HepG2 (cell line): Measurements from ENCODE around the gene ZNF792. TPM values are rescaled to one million over a fixed set of nuclear protein-coding genes. Genes with fewer than 3 reads are reported as not detected.

Experiments used
- DNMT1 ChIP-seq: sonication (generic); formaldehyde crosslinking; IDR thresholded peaks from 2 replicates; pipeline ENCODE4 v1.5.1; 2020; ENCODE audit warnings: mild to moderate bottlenecking, missing genetic modification reagents
- ETV5 ChIP-seq: IDR thresholded peaks from 2 replicates; pipeline ENCODE4 v1.6.1; 2018; ENCODE audit warnings: missing biosample characterization, missing genetic modification reagents, inconsistent platforms, borderline replicate concordance
- GABPB1 ChIP-seq: IDR thresholded peaks from 2 replicates; pipeline ENCODE4 v1.6.1; 2016; ENCODE audit warnings: mild to moderate bottlenecking, missing genetic modification reagents, moderate library complexity, missing compliant biosample characterization
- IKZF4 ChIP-seq: sonication (generic); formaldehyde crosslinking; IDR thresholded peaks from 2 replicates; pipeline ENCODE4 v1.5.1; 2020; ENCODE audit warnings: borderline replicate concordance, mild to moderate bottlenecking, low read depth, missing genetic modification reagents; ENCODE audit errors: not compliant biosample characterization
- JUN ChIP-seq: sonication (generic); formaldehyde crosslinking; IDR thresholded peaks from 2 replicates; pipeline ENCODE4 v1.4.0; 2020; ENCODE audit warnings: mild to moderate bottlenecking, missing genetic modification reagents
- KDM3A ChIP-seq: IDR thresholded peaks from 2 replicates; pipeline ENCODE4 v1.6.1; 2018; ENCODE audit warnings: low read depth, missing compliant biosample characterization
- PCBP1 ChIP-seq: fragments of 200-400 bp; formaldehyde crosslinking; IDR thresholded peaks from 2 replicates; pipeline ENCODE4 v1.6.1; 2017; ENCODE audit warnings: mild to moderate bottlenecking, low read depth, low read length, borderline replicate concordance
- SUZ12 ChIP-seq: fragments of 150-350 bp; IDR thresholded peaks from 2 replicates; pipeline ENCODE4 v1.6.1; 2014; ENCODE audit warnings: low read depth, low read length
- ZC3H4 ChIP-seq: sonication (generic); formaldehyde crosslinking; IDR thresholded peaks from 2 replicates; pipeline ENCODE4 v1.4.0; 2020; ENCODE audit warnings: missing genetic modification reagents, borderline replicate concordance
- ZNF232 ChIP-seq: sonication (generic); formaldehyde crosslinking; IDR thresholded peaks from 2 replicates; pipeline ENCODE4 v1.4.0; 2020; ENCODE audit warnings: missing genetic modification reagents, borderline replicate concordance
- ZNF616 ChIP-seq: sonication (generic); formaldehyde crosslinking; IDR thresholded peaks from 2 replicates; pipeline ENCODE4 v1.5.0; 2020; ENCODE audit warnings: low read depth, mild to moderate bottlenecking, missing genetic modification reagents
- polyA plus RNA-seq, 8 experiments: library from polyadenylated mRNA; depleted of rRNA in 3 of 8; stranded (reverse) in 7 of 8; unstranded in 1 of 8; fragments of >200 nt; fragmentation: Illumina TruSeq in 4 of 8; extraction: Trizol in 4 of 8; gene quantifications; 2 replicates each; pipeline versions ENCODE4 v1.2.1 to v1.2.3, GENCODE V29; 2011 to 2016; ENCODE audit warnings: low read depth in 4 of 8, missing spikeins in 1 of 8, mixed read lengths in 1 of 8; ENCODE audit not compliant: insufficient read depth in 1 of 8
- total RNA-seq, 5 experiments: library from RNA; depleted of rRNA; stranded (reverse); fragments of >200 nt; fragmentation: Illumina TruSeq; extraction: Trizol; gene quantifications; 2 replicates each; pipeline ENCODE4 v1.2.3, GENCODE V29; 2016; ENCODE audit warnings: low read depth in 1 of 5
- TF ChIP-seq, protein P1 (sequence below): sonication (generic); formaldehyde crosslinking; IDR thresholded peaks from 2 replicates; pipeline ENCODE4 v1.9.0; 2021; ENCODE audit warnings: missing genetic modification reagents, mild to moderate bottlenecking, borderline replicate concordance
- TF ChIP-seq, protein P2 (sequence below), 2 experiments: sonication (generic) in 1 of 2; formaldehyde crosslinking in 1 of 2; IDR thresholded peaks; 2 replicates each; pipeline versions ENCODE4 v1.4.0 to v1.6.1; 2016 to 2020; ENCODE audit warnings: borderline replicate concordance in 1 of 2, low read depth in 1 of 2, mild to moderate bottlenecking in 1 of 2, missing genetic modification reagents in 1 of 2
- TF ChIP-seq, protein P3 (sequence below): sonication (generic); formaldehyde crosslinking; IDR thresholded peaks from 2 replicates; pipeline ENCODE4 v1.5.1; 2020; ENCODE audit warnings: mild to moderate bottlenecking, missing genetic modification reagents
- TF ChIP-seq, protein P4 (sequence below): sonication (generic); formaldehyde crosslinking; IDR thresholded peaks from 2 replicates; pipeline ENCODE4 v1.4.0; 2020; ENCODE audit warnings: missing genetic modification reagents, borderline replicate concordance

Gene ZNF792
- total and polyA plus RNA-seq, 2 of the 13 experiments (the other 11 are each of a cell fraction or from before 2014, with no cell fraction given) = 5.5 to 11.5 TPM

DNA sequence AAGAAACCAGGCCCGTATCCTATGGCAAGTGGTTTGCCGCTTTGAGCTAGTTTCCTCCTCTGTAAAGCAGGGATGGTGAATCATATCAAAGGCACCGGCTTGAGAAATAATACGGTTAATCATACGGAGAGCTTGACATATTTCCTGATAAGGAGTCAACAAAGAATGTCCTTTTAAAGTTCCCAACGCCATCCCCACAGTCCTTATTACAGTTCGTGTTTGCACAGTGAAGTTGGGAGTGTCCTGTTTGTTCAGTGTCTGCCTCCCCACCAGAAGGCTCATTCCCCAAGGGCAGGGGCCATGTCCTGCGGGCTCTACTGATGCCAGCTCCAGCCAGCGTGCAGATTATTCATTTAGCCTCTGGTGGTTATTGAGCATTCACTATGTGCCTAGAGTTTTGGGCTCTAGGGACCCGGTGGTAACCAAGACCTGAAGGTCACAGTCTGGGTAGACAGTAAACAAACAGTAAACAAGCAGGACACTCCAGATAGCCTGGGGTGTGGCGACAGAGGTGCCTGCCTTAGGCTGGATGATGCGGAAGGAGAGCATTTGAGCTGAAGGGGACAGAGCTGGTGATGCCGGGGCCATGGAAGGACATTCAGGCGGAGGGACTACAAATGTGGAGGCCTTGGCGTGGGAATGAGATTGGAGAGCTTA lies 42.4 kb upstream of the ZNF792 start (continued):
- 0 out of 2 replicates have a peak, but pooled peaks have one; percentile 72 for TF ChIP-seq JUN (CRISPR knock-in tag)
- TF ChIP-seq ZNF232 = no peak
- no peak for TF ChIP-seq IKZF4 (CRISPR knock-in tag)
- TF ChIP-seq PCBP1 = no peak
- TF ChIP-seq, protein P1, sequence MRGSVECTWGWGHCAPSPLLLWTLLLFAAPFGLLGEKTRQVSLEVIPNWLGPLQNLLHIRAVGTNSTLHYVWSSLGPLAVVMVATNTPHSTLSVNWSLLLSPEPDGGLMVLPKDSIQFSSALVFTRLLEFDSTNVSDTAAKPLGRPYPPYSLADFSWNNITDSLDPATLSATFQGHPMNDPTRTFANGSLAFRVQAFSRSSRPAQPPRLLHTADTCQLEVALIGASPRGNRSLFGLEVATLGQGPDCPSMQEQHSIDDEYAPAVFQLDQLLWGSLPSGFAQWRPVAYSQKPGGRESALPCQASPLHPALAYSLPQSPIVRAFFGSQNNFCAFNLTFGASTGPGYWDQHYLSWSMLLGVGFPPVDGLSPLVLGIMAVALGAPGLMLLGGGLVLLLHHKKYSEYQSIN (CRISPR knock-in tag) = no peak
- no peak for TF ChIP-seq DNMT1 (CRISPR knock-in tag)
- TF ChIP-seq GABPB1 = no peak
- TF ChIP-seq ETV5 (CRISPR knock-in tag) = peak; percentile 88
- TF ChIP-seq, protein P2, sequence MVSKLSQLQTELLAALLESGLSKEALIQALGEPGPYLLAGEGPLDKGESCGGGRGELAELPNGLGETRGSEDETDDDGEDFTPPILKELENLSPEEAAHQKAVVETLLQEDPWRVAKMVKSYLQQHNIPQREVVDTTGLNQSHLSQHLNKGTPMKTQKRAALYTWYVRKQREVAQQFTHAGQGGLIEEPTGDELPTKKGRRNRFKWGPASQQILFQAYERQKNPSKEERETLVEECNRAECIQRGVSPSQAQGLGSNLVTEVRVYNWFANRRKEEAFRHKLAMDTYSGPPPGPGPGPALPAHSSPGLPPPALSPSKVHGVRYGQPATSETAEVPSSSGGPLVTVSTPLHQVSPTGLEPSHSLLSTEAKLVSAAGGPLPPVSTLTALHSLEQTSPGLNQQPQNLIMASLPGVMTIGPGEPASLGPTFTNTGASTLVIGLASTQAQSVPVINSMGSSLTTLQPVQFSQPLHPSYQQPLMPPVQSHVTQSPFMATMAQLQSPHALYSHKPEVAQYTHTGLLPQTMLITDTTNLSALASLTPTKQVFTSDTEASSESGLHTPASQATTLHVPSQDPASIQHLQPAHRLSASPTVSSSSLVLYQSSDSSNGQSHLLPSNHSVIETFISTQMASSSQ (IDR thresholded peaks at IDR 0.05; ENCODE audit: low read depth) = peak; percentile 78
- TF ChIP-seq, protein P2 (CRISPR knock-in tag; IDR thresholded peaks at IDR 0.05; ENCODE audit: borderline replicate concordance) = peak; percentile 95
- TF ChIP-seq ZC3H4 = peak; percentile 61
- TF ChIP-seq, protein P3, sequence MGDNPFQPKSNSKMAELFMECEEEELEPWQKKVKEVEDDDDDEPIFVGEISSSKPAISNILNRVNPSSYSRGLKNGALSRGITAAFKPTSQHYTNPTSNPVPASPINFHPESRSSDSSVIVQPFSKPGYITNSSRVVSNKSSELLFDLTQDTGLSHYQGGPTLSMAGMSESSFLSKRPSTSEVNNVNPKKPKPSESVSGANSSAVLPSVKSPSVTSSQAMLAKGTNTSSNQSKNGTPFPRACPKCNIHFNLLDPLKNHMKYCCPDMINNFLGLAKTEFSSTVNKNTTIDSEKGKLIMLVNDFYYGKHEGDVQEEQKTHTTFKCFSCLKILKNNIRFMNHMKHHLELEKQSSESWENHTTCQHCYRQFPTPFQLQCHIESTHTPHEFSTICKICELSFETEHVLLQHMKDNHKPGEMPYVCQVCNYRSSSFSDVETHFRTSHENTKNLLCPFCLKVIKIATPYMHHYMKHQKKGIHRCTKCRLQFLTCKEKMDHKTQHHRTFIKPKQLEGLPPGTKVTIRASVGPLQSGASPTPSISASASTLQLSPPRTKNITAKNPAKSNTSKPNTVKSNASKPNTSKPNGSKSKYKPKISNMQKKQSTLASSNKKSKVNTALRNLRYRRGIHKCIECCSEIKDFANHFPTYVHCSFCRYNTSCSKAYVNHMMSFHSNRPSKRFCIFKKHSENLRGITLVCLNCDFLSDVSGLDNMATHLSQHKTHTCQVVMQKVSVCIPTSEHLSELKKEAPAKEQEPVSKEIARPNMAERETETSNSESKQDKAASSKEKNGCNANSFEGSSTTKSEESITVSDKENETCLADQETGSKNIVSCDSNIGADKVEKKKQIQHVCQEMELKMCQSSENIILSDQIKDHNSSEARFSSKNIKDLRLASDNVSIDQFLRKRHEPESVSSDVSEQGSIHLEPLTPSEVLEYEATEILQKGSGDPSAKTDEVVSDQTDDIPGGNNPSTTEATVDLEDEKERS = peak; percentile 94; the same call in 1 of the 2 replicates
- TF ChIP-seq KDM3A (CRISPR knock-in tag) = no peak; the same call in 1 of the 2 replicates
- no peak for TF ChIP-seq ZNF616 (CRISPR knock-in tag)
- TF ChIP-seq, protein P4, sequence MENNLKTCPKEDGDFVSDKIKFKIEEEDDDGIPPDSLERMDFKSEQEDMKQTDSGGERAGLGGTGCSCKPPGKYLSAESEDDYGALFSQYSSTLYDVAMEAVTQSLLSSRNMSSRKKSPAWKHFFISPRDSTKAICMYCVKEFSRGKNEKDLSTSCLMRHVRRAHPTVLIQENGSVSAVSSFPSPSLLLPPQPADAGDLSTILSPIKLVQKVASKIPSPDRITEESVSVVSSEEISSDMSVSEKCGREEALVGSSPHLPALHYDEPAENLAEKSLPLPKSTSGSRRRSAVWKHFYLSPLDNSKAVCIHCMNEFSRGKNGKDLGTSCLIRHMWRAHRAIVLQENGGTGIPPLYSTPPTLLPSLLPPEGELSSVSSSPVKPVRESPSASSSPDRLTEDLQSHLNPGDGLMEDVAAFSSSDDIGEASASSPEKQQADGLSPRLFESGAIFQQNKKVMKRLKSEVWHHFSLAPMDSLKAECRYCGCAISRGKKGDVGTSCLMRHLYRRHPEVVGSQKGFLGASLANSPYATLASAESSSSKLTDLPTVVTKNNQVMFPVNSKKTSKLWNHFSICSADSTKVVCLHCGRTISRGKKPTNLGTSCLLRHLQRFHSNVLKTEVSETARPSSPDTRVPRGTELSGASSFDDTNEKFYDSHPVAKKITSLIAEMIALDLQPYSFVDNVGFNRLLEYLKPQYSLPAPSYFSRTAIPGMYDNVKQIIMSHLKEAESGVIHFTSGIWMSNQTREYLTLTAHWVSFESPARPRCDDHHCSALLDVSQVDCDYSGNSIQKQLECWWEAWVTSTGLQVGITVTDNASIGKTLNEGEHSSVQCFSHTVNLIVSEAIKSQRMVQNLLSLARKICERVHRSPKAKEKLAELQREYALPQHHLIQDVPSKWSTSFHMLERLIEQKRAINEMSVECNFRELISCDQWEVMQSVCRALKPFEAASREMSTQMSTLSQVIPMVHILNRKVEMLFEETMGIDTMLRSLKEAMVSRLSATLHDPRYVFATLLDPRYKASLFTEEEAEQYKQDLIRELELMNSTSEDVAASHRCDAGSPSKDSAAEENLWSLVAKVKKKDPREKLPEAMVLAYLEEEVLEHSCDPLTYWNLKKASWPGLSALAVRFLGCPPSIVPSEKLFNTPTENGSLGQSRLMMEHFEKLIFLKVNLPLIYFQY = no peak
- TF ChIP-seq SUZ12 = no peak
